ENCODE measurements around the gene PPP2R2B. TPM values are rescaled to one million over a fixed set of nuclear protein-coding genes. Genes with fewer than 3 reads are reported as not detected.

PPP2R2B gene
- total and polyA plus RNA-seq, 2 experiments from 2014 or later, result 14.4 to 21.1 TPM

GRCh38 chr5:146584750-146585149 is 293.8 kb downstream of the PPP2R2B start:
- Histone ChIP-seq H3K9me3 (ENCODE audit: low read depth) (no peaks in the 10 kb centered on the region), H3K27ac (no peak overlapping the region), H3K27me3 (peaks cover 2% of the 10 kb centered on the region), H3K36me3 (no peaks in the 10 kb centered on the region), H3K4me3 (no peak overlapping the region), H3K4me1 (ENCODE audit: low read depth) (peaks cover 5% of the 10 kb centered on the region)
- DNase-seq (ENCODE audit: low read depth in 1 of 2, low spot score in 1 of 2), result no peak
- TF ChIP-seq, protein P1, sequence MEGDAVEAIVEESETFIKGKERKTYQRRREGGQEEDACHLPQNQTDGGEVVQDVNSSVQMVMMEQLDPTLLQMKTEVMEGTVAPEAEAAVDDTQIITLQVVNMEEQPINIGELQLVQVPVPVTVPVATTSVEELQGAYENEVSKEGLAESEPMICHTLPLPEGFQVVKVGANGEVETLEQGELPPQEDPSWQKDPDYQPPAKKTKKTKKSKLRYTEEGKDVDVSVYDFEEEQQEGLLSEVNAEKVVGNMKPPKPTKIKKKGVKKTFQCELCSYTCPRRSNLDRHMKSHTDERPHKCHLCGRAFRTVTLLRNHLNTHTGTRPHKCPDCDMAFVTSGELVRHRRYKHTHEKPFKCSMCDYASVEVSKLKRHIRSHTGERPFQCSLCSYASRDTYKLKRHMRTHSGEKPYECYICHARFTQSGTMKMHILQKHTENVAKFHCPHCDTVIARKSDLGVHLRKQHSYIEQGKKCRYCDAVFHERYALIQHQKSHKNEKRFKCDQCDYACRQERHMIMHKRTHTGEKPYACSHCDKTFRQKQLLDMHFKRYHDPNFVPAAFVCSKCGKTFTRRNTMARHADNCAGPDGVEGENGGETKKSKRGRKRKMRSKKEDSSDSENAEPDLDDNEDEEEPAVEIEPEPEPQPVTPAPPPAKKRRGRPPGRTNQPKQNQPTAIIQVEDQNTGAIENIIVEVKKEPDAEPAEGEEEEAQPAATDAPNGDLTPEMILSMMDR (IDR thresholded peaks at IDR 0.05; ENCODE audit: low read depth, low read length), result no peak

GRCh38 chr5:146582051-146582596 is 296.4 kb downstream of the PPP2R2B start:
- Histone ChIP-seq H3K27ac (no peak overlapping the region), H3K9me3 (ENCODE audit: low read depth) (no peaks in the 10 kb centered on the region), H3K4me3 (no peak overlapping the region), H3K27me3 (peaks cover 2% of the 10 kb centered on the region), H3K36me3 (no peaks in the 10 kb centered on the region), H3K4me1 (ENCODE audit: low read depth) (peaks cover 14% of the 10 kb centered on the region)
- DNase-seq (ENCODE audit: low read depth in 1 of 2, low spot score in 1 of 2), result no peak
- TF ChIP-seq, protein P1 (IDR thresholded peaks at IDR 0.05; ENCODE audit: low read depth, low read length), result no peak

DNA sequence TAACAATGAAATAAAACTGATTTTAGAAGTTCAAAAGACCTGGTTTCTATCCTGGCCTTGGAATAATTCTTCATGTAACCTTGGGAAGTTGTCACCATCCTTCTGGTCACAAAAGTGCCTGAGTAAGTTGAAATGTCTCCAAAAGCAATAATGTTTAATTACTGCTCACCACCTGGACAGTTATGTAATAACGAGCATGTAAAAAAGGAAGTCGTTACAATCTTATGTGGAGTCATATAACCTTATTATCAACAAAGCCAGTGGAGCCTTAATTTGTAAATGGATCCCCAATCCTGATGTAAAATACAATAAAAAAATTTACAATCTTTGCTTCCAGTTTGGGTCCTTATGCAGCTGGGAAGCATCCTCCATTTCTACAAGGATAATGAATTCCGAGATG is 298.3 kb downstream of the PPP2R2B start:
- H3K4me3 ChIP-seq, result no peak overlapping the region
- TF ChIP-seq, protein P1 (IDR thresholded peaks at IDR 0.05; ENCODE audit: low read depth, low read length), result no peak

DNA sequence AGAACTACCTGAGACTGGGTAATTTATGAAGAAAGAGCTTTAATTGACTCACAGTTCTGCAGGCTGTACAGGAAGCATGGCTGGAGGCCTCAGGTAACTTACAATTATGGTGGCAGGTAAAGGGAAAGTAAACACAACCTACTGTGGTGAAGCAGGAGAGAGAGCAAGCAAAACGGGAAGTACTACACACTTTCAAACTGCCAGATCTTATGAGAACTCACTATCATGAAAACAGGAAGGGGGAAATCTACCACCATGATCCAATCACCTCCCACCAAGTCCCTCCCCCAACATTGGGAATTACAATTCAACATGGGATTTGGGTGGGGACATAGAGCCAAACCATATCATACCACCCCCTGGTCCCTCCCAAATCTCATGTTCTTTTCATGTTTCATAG is 303.8 kb downstream of the PPP2R2B start:
- H3K36me3 ChIP-seq, result no peaks in the 10 kb centered on the region
- H3K4me3 ChIP-seq, result no peak overlapping the region
- DNase-seq (ENCODE audit: low read depth in 1 of 2, low spot score in 1 of 2), result no peak
- H3K4me1 ChIP-seq (ENCODE audit: low read depth), result peaks cover 9% of the 10 kb centered on the region
- TF ChIP-seq, protein P1 (IDR thresholded peaks at IDR 0.05; ENCODE audit: low read depth, low read length), result no peak
- H3K27ac ChIP-seq, result no peak overlapping the region
- H3K27me3 ChIP-seq, result no peaks in the 10 kb centered on the region
- no peaks in the 10 kb centered on the region for H3K9me3 ChIP-seq (ENCODE audit: low read depth)

More for the DNA sequence above, 298.3 kb downstream of the PPP2R2B start:
- no peaks in the 10 kb centered on the region for H3K36me3 ChIP-seq
- no peak for DNase-seq (ENCODE audit: low read depth in 1 of 2, low spot score in 1 of 2)
- no peaks in the 10 kb centered on the region for H3K27me3 ChIP-seq
- H3K27ac ChIP-seq, result no peak overlapping the region
- peaks cover 14% of the 10 kb centered on the region for H3K4me1 ChIP-seq (ENCODE audit: low read depth)
- H3K9me3 ChIP-seq (ENCODE audit: low read depth), result no peaks in the 10 kb centered on the region

DNA sequence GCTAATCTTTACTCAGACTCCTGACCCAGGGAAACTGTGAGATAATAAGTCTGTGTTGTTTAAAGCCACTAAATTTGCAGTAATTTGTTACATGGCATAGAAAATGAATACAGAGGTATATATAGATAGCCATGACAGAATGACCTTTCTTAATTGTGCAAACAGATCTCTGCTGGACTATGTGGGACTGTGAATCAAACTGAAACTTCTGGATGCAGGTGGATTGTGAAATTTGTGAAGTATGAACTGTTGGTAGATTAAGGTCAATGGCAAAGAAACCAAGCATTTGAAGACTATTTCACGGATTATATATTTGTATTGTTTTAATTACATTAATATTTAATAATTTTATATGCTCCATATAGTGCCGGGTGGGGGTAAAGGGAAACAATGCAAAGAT is 310.4 kb downstream of the PPP2R2B start:
- no peak for DNase-seq (ENCODE audit: low read depth in 1 of 2, low spot score in 1 of 2)
- Histone ChIP-seq H3K4me1 (ENCODE audit: low read depth) (peaks cover 9% of the 10 kb centered on the region), H3K9me3 (ENCODE audit: low read depth) (no peaks in the 10 kb centered on the region), H3K27me3 (no peaks in the 10 kb centered on the region), H3K36me3 (no peaks in the 10 kb centered on the region), H3K4me3 (no peak overlapping the region), H3K27ac (no peak overlapping the region)
- TF ChIP-seq, protein P1 (IDR thresholded peaks at IDR 0.05; ENCODE audit: low read depth, low read length), result no peak

All from cardiac muscle cell (in vitro differentiated cells and primary cell).